GM23338 (cell line): Measurements from ENCODE around the gene PKNOX2. TPM values are rescaled to one million over a fixed set of nuclear protein-coding genes. Genes with fewer than 3 reads are reported as not detected.
A peak's percentile ranks its signal among the peaks of the same experiment; 100 is the strongest.

Experiments
- ATAC-seq: fragments of 200-7000 bp; cut with Tn5 transposase; 3 replicates; pipeline ENCODE4 v1.9.1; 2020
- DNase-seq: peaks from one replicate; pipeline ENCODE4 v3.0.0-alpha.2; 2015; ENCODE audit warnings: low spot score
- H2AFZ ChIP-seq: fragments of 200-600 bp; sonication (generic); 2 replicates; pipeline ENCODE4 v1.8.0; 2016; ENCODE audit warnings: antibody characterized with exemption, mild to moderate bottlenecking, moderate library complexity
- H3F3A ChIP-seq: fragments of 200-600 bp; sonication (generic); replicated peaks from 2 replicates; pipeline ENCODE4 v1.8.0; 2017; ENCODE audit warnings: antibody characterized with exemption, mixed run types, low read depth
- H3K27ac ChIP-seq: fragments of 200-600 bp; sonication (generic); 2 replicates; pipeline ENCODE4 v1.6.1; 2016; ENCODE audit warnings: low read depth
- H3K27me3 ChIP-seq: fragments of 200-600 bp; sonication (generic); 2 replicates; pipeline ENCODE4 v1.8.0; 2016; ENCODE audit warnings: mild to moderate bottlenecking, mixed run types, moderate library complexity; ENCODE audit not compliant: insufficient read depth
- H3K36me3 ChIP-seq: fragments of 200-600 bp; sonication (generic); 2 replicates; pipeline ENCODE4 v1.8.0; 2016; ENCODE audit warnings: mild to moderate bottlenecking; ENCODE audit not compliant: insufficient read depth
- H3K4me1 ChIP-seq: fragments of 200-600 bp; sonication (generic); 2 replicates; pipeline ENCODE4 v1.8.0; 2016; ENCODE audit warnings: mild to moderate bottlenecking, moderate library complexity; ENCODE audit not compliant: insufficient read depth
- H3K4me2 ChIP-seq: fragments of 200-600 bp; sonication (generic); 2 replicates; pipeline ENCODE4 v1.7.1; 2017; ENCODE audit warnings: mixed run types
- H3K4me3 ChIP-seq: fragments of 200-600 bp; sonication (generic); 2 replicates; pipeline ENCODE4 v1.6.1; 2016; ENCODE audit warnings: mixed run types
- H3K79me2 ChIP-seq: fragments of 200-600 bp; sonication (generic); replicated peaks from 2 replicates; pipeline ENCODE4 v1.8.0; 2017; ENCODE audit warnings: mild to moderate bottlenecking; ENCODE audit not compliant: insufficient read depth
- H3K9me2 ChIP-seq: fragments of 200-600 bp; sonication (generic); 2 replicates; pipeline ENCODE4 v1.8.0; 2017; ENCODE audit not compliant: insufficient read depth
- H4K20me1 ChIP-seq: fragments of 200-600 bp; sonication (generic); replicated peaks from 2 replicates; pipeline ENCODE4 v1.8.0; 2017; ENCODE audit warnings: mild to moderate bottlenecking; ENCODE audit not compliant: insufficient read depth
- H3K27ac Mint-ChIP-seq: 2 replicates; pipeline ENCODE4 v1.8.0; 2020; ENCODE audit warnings: inconsistent platforms, mild to moderate bottlenecking, moderate library complexity, mixed read lengths
- H3K27me3 Mint-ChIP-seq: 3 replicates; pipeline ENCODE4 v1.8.0; 2022; ENCODE audit warnings: low read depth, mild to moderate bottlenecking, moderate library complexity, mixed read lengths, inconsistent platforms; ENCODE audit not compliant: insufficient read depth, poor library complexity
- H3K36me3 Mint-ChIP-seq: 3 replicates; pipeline ENCODE4 v1.8.0; 2021; ENCODE audit warnings: low read depth, mild to moderate bottlenecking, inconsistent platforms, moderate library complexity, mixed read lengths
- H3K4me1 Mint-ChIP-seq: 3 replicates; pipeline ENCODE4 v1.8.0; 2020; ENCODE audit warnings: mild to moderate bottlenecking, inconsistent platforms, mixed read lengths
- H3K4me3 Mint-ChIP-seq: 3 replicates; pipeline ENCODE4 v1.8.0; 2021; ENCODE audit warnings: moderate library complexity, mild to moderate bottlenecking, inconsistent platforms, mixed read lengths
- H3K9me3 Mint-ChIP-seq: 3 replicates; pipeline ENCODE4 v1.8.0; 2020; ENCODE audit warnings: moderate library complexity, mild to moderate bottlenecking, inconsistent platforms, mixed read lengths
- POLR2AphosphoS5 ChIP-seq: IDR thresholded peaks from 2 replicates; pipeline ENCODE4 v1.6.1; 2016; ENCODE audit warnings: antibody characterized with exemption, low read depth
- REST ChIP-seq: IDR thresholded peaks from one replicate; pipeline ENCODE4 v1.6.1; 2018; ENCODE audit warnings: antibody characterized with exemption; ENCODE audit not compliant: unreplicated experiment
- STAT1 ChIP-seq: IDR thresholded peaks from one replicate; pipeline ENCODE4 v1.6.1; 2016; ENCODE audit warnings: antibody characterized with exemption; ENCODE audit not compliant: unreplicated experiment
- ZNF114 ChIP-seq: fragments of 250-450 bp; sonication (Bioruptor Pico); IDR thresholded peaks from 2 replicates; pipeline ENCODE4 v1.5.0; 2020; ENCODE audit warnings: mild to moderate bottlenecking, moderate library complexity
- ZNF331 ChIP-seq: fragments of 250-450 bp; sonication (Bioruptor Pico); IDR thresholded peaks from 2 replicates; pipeline ENCODE4 v1.5.0; 2020; ENCODE audit warnings: low read depth, mild to moderate bottlenecking, moderate library complexity
- polyA plus RNA-seq: library from polyadenylated mRNA; unstranded; fragments of >200 nt; fragmentation: Nextera tagmentation; extraction: Ambion mirVana; gene quantifications from 2 replicates; pipeline ENCODE4 v1.2.1, GENCODE V29; 2016
- total RNA-seq: library from RNA; depleted of rRNA; stranded (reverse); fragments of >200 nt; shearing (Covaris generic); gene quantifications from 2 replicates; pipeline ENCODE4 v1.2.3, GENCODE V29; 2014
- TF ChIP-seq, protein P1 (sequence below), 2 experiments: fragments of 200-600 bp in 1 of 2; sonication (generic) in 1 of 2; conservative IDR thresholded peaks; 2 replicates each; pipeline versions ENCODE4 v1.5.1 to v1.6.1; 2016 to 2017; ENCODE audit warnings: antibody characterized with exemption in 2 of 2, low read depth in 2 of 2, mild to moderate bottlenecking in 2 of 2, moderate library complexity in 1 of 2
- TF ChIP-seq, protein P2 (sequence below): IDR thresholded peaks from 2 replicates; pipeline ENCODE4 v1.6.1; 2016; ENCODE audit warnings: antibody characterized with exemption

Gene PKNOX2
- total and polyA plus RNA-seq, 2 experiments from 2014 or later, result 0.42 to 0.83 TPM

GRCh38 chr11:125404811-125405790 is 240.6 kb downstream of the PKNOX2 start:
- no peaks in the 10 kb centered on the region for H3K79me2 ChIP-seq
- no peak overlapping the region for H3K27ac ChIP-seq
- TF ChIP-seq, protein P1, sequence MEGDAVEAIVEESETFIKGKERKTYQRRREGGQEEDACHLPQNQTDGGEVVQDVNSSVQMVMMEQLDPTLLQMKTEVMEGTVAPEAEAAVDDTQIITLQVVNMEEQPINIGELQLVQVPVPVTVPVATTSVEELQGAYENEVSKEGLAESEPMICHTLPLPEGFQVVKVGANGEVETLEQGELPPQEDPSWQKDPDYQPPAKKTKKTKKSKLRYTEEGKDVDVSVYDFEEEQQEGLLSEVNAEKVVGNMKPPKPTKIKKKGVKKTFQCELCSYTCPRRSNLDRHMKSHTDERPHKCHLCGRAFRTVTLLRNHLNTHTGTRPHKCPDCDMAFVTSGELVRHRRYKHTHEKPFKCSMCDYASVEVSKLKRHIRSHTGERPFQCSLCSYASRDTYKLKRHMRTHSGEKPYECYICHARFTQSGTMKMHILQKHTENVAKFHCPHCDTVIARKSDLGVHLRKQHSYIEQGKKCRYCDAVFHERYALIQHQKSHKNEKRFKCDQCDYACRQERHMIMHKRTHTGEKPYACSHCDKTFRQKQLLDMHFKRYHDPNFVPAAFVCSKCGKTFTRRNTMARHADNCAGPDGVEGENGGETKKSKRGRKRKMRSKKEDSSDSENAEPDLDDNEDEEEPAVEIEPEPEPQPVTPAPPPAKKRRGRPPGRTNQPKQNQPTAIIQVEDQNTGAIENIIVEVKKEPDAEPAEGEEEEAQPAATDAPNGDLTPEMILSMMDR (conservative IDR thresholded peaks at IDR 0.05; ENCODE audit: low read depth in 2 of 2), result peak; percentile 74 to 96
- no peak for TF ChIP-seq STAT1
- H3K9me2 ChIP-seq, result 0 out of 2 replicates have a peak, but pooled peaks cover 2% of the 10 kb centered on the region
- H3K27me3 Mint-ChIP-seq, result peaks cover 20% of the 10 kb centered on the region
- H3K36me3 Mint-ChIP-seq, result no peaks in the 10 kb centered on the region
- peak overlapping the region; percentile 68 for H3K4me2 ChIP-seq
- no peak overlapping the region for H3K27ac Mint-ChIP-seq
- H2AFZ ChIP-seq, result peak overlapping the region; percentile 76; the same call in 1 of the 2 replicates
- DNase-seq (peak; percentile 84), ATAC-seq (peak; percentile 85)
- no peaks in the 10 kb centered on the region for H3K9me3 Mint-ChIP-seq
- H3K4me1 ChIP-seq, result peaks cover 26% of the 10 kb centered on the region
- no peaks in the 10 kb centered on the region for H3K36me3 ChIP-seq
- peaks cover 60% of the 10 kb centered on the region for H3K4me1 Mint-ChIP-seq
- no peaks in the 10 kb centered on the region for H4K20me1 ChIP-seq
- H3K4me3 Mint-ChIP-seq, result no peak overlapping the region
- H3K4me3 ChIP-seq, result no peak overlapping the region
- H3F3A ChIP-seq, result no peaks in the 10 kb centered on the region
- no peaks in the 10 kb centered on the region for H3K27me3 ChIP-seq

DNA sequence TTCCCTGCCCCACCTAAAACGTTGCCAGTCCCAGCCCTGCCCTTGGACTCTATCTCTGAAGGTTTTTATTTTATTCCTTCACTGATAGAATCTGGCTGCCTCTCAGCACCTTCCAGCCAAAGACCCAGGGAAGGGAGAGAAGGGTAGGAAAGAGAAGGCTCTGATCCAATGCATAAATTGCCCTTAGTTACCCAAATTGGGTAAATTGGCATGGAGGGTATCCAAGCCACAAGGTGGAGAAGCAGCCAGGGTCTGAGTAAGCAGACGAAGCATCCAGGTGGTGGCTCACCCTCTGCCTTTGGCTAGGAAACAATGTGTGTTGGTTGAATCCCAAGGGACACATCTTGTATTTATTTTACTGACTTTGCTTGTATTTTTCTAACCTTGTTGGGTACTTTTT is 242.5 kb downstream of the PKNOX2 start:
- no peaks in the 10 kb centered on the region for H3K36me3 Mint-ChIP-seq
- Histone ChIP-seq H2AFZ (no peak overlapping the region), H3K79me2 (no peaks in the 10 kb centered on the region), H3K27me3 (no peaks in the 10 kb centered on the region), H3F3A (no peaks in the 10 kb centered on the region), H3K4me3 (no peak overlapping the region), H3K27ac (no peak overlapping the region), H4K20me1 (no peaks in the 10 kb centered on the region), H3K4me1 (peaks cover 9% of the 10 kb centered on the region; the same call in 1 of the 2 replicates), H3K36me3 (no peaks in the 10 kb centered on the region), H3K4me2 (no peak overlapping the region), H3K9me2 (0 out of 2 replicates have a peak, but pooled peaks cover 2% of the 10 kb centered on the region)
- H3K9me3 Mint-ChIP-seq, result no peaks in the 10 kb centered on the region
- peaks cover 48% of the 10 kb centered on the region for H3K4me1 Mint-ChIP-seq
- H3K4me3 Mint-ChIP-seq, result no peak overlapping the region
- ATAC-seq, result no peak
- no peak overlapping the region for H3K27ac Mint-ChIP-seq
- DNase-seq, result no peak
- peaks cover 15% of the 10 kb centered on the region for H3K27me3 Mint-ChIP-seq
- TF ChIP-seq, protein P1 (conservative IDR thresholded peaks at IDR 0.05; ENCODE audit: low read depth in 2 of 2), result no peak
- TF ChIP-seq ZNF331 (CRISPR knock-in tag), result no peak
- no peak for TF ChIP-seq REST
- no peak for TF ChIP-seq POLR2AphosphoS5
- TF ChIP-seq, protein P2, sequence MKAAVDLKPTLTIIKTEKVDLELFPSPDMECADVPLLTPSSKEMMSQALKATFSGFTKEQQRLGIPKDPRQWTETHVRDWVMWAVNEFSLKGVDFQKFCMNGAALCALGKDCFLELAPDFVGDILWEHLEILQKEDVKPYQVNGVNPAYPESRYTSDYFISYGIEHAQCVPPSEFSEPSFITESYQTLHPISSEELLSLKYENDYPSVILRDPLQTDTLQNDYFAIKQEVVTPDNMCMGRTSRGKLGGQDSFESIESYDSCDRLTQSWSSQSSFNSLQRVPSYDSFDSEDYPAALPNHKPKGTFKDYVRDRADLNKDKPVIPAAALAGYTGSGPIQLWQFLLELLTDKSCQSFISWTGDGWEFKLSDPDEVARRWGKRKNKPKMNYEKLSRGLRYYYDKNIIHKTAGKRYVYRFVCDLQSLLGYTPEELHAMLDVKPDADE, result no peak
- no peak for TF ChIP-seq ZNF114 (CRISPR knock-in tag)
- no peak for TF ChIP-seq STAT1
